Measurements from ENCODE around the gene HHIP.
"Not testable (repeated sequence)": the region's sequence is repeated elsewhere in the genome, so short reads cannot be mapped to it uniquely, and the experiment has no call there.

HHIP gene

GRCh38 chr4:144757969-144758368, 112.0 kb downstream of the HHIP start:
- no peak for DNase-seq

DNA sequence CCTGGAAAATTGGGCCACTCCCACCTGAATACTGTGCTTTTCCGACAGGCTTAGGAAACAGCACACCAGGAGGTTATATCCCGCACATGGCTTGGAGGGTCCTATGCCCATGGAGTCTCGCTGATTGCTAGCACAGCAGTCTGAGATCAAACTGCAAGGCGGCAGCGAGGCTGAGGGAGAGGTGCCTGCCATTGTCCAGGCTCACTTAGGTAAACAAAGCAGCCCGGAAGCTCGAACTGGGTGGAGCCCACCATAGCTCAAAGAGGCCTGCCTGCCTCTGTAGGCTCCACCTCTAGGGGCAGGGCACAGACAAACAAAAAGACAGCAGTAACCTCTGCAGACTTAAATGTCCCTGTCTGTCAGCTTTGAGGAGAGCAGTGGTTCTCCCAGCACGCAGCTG, 122.9 kb downstream of the HHIP start:
- not testable (repeated sequence) for DNase-seq

GRCh38 chr4:144778364-144778763, 132.4 kb downstream of the HHIP start:
- no peak for DNase-seq

DNA sequence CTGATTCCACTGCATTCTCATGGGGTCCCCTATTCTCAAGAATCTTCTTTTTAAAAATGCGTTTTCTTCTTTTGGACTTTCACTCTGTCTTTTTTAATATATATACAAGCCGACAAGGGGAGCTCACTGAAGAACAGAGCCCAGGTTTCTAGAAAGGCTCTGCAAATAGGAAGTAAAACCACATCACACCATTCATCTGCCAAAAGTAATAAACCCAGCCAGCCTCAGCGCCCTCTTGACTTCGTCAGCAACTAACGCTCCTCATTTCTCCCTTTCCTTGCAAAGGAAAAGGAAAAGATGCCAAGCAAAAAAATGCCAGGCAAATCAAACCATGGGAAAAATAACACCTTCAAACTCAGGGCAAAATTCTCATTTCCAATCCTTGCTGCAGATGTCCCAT, 136.4 kb downstream of the HHIP start:
- no peak for DNase-seq

- no peak for DNase-seq
These were observed 140.0 kb downstream of the HHIP start for GRCh38 chr4:144785961-144786360.

DNA sequence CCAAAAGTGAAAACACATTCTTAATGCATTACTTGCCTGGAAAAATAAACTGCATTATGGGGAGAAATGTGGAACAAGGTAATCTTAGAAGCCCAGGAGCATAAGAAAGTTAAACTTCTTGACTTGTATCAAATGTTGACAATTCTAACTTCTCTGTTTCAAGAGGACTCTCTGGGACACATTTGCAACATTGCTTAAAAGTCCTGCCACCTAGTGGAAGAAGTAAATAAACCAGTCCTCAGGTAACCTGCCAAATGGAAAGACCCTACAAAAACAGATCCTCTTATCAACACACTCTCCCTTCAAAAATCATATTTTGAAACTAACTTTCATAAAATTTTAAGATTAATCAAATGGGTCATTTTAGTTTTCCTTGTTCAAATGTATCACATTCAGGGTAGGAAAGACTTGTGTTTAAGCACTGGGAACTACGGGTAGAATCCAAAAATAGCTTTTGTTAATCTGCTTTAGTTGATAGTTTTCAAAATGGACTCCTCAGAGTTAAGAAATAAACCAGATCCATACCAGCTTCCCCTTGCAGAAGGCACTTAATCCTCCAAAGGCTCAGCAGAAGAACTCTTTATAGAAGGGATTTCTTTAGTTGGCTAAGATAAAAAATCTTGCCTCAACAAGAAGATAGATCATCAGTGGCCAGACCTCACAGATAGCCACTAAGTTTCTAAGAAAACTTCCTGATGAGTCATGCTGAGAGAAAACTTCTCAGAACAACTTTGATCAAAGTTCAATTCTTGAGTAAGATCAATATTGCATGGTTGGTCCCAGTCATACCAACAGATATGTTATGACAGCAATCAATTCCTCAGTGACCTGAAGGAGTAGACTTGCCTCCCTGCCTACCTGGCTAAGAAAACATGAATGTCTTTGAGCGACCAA, 141.7 kb downstream of the HHIP start:
- no peak for DNase-seq

GRCh38 chr4:144788469-144788868, 142.5 kb downstream of the HHIP start:
- DNase-seq: no peak

GRCh38 chr4:144791933-144792332, 146.0 kb downstream of the HHIP start:
- DNase-seq: not testable (repeated sequence)

Measured in retina (tissue), 1 donor.